HG02970 (cell line): ENCODE data around the gene MYO19.
"Not testable (repeated sequence)": the region's sequence is repeated elsewhere in the genome, so short reads cannot be mapped to it uniquely, and the experiment has no call there.

Experiments used
- ATAC-seq: cut with Tn5 transposase; IDR thresholded peaks from one replicate; pipeline ENCODE4 v1.9.1; 2021; ENCODE audit warnings: mild to moderate bottlenecking, moderate library complexity, moderate number of reproducible peaks; ENCODE audit not compliant: unreplicated experiment, low FRiP score

Gene MYO19

DNA sequence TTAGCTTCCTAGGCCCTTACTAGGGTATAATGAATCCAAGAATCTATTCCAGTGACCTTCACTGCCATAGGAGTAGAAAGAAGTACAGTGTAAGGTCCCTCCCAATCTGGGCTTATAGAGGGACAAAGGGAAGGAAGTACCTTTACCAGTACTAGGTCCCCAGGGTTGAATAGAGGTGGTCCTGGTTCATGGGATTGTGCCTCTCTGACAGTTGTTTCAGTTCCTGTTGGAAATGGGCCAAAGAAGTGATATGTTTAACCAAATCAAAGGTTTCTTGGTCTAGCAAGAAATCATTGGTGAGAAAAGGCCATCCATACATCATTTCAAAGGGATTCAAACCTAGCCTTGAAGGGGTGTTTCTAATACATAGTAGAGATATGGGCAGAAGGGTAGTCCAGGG, 64.2 kb downstream of the MYO19 start:
- ATAC-seq, result no peak

DNA sequence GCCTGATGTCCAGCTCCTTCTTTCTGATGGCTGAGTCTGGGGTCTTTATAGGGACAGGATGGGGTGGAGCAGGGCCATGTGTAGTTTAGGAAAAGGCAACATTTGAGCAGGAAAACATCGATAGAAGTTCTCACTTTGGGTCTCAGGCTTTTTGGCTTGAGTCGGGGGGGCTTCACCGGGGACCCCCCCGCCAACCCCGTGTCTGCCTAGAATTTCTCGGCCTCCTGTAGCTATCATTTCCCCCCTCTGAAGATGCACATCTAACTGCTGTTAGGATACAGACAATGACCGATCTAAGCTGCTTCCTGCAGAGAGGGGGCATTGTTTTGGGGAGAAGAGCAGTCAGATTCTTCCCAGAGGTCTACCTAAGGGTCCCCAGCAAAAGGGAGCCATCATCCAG, 64.9 kb downstream of the MYO19 start:
- no peak for ATAC-seq

DNA sequence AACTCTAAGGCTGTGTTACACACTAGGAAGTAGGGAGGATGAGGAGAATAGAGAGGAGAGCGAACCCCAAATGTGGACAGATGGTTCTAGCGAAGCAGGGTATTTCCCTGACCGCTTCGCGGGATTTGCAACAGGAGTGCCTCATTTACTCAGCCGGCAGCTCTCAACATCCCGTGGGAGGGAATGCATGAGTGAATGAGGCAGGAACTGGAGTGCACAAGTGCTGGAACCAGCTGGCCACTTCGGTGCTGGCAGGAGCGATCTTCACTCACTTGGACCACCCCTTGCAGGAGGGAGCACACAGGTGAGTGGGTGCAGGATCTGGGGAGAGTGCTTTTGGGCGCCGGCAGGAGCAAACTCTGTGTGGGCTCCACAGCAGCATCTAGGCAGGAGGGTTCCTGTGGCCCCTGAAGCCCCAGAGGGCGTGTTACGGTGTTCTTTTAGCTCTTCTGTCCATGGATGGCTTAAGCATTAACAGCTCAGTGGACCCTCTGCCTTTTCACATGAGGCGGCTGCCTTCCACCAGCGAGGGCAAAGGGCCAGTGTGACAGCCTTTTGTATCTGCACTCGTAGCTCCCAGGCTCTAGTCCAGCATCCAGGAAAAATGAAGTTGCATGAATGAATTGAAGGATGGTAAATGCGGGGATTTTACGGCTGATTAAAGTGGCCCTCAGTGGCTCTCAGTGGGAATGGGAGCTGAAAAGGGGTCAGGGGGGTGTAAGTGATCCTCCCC, 65.6 kb downstream of the MYO19 start:
- no peak for ATAC-seq

DNA sequence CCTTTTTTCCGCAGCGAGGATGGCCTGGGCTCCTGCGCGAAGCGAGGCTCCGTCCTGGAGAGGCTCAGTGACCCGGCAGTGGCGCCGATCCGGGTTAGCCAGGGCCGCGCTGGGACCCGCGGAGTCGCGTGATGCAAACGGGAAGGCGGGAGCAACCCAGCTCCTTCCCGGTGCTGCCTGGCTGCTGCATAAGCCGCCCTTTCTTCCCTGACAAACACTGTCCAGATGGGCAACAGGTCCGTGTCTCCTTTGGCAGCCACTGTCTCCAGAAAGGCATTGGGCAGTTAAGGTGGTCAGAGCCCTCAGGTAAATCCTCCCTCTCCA, 69.9 kb downstream of the MYO19 start:
- ATAC-seq, result no peak

DNA sequence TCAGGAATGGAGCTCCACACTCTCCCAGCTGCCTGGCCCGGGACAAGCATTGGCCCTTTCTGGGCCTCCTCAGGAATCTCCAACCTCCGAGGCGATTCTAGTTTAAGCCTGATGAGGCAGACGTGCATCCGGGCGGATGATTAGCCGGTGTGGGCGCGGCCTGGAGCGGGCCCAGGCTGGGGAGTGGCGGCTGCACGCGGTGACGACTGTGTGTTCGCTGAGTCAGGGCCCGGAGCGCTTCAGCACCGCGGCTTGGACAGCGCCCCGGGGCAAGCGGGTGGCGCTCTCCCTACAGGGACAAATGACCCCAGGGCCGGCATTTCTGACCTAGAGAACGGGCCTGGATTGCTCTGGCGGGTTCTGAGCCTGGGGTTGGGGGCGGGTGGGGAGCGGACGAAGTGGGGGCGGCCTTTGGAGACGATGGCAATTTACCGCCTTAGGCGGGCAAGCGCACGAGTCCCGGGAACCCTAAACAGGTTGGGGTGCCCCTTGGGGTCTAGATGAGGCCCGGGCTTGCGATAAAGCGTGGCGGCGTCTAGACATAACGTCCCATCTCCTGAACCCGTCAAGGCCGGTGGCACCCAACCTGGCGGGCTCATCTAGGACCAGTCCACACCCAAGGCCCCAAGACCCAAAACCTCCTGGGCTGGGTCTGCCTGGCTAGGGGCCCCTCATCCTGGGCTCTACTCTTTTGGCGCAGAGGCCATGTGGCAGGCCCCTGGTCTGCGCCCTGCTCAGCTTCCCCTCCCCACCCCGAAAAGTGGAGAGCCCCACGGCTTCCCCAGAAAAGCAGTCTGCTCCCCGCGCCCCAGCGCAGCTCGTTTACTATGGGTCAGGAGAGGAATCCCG, 70.5 kb downstream of the MYO19 start:
- ATAC-seq, result no peak

DNA sequence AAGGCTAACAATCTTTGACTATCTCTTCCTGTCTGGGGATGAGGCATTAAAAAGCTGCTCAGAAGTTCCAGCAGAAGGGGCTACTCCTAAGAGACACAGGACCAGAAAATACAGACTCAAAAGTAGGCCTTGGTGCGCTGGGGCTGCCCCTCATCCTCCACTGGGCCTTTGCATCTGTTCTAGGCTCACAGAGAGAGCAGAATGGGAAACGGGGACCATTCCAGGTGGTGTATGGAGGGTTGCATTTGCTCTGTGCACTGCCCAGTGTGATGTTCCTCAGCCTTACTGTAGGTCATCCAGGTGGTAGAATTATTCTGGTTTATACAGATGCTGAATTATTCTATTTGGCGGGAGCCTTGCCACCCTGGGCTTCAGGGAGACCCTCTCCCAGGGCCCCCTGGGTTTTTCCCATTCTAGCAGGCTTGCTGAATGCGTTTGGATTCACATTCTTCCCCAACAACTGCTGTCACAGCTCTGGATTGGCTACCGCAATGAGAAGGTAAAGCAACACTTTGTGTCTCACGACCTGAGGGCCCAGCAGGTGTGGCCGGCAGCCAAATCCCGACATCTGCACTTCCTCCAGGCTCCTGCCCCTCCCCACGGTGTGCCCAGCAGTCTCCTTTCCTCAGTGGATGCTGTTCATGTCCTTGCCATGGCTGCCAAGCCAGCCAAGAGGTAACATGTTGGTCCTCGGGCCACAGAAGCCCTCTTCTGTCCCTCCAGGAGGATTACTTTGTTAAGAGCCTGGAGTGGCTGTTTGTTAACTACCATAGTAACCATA, 73.1 kb downstream of the MYO19 start:
- no peak for ATAC-seq

DNA sequence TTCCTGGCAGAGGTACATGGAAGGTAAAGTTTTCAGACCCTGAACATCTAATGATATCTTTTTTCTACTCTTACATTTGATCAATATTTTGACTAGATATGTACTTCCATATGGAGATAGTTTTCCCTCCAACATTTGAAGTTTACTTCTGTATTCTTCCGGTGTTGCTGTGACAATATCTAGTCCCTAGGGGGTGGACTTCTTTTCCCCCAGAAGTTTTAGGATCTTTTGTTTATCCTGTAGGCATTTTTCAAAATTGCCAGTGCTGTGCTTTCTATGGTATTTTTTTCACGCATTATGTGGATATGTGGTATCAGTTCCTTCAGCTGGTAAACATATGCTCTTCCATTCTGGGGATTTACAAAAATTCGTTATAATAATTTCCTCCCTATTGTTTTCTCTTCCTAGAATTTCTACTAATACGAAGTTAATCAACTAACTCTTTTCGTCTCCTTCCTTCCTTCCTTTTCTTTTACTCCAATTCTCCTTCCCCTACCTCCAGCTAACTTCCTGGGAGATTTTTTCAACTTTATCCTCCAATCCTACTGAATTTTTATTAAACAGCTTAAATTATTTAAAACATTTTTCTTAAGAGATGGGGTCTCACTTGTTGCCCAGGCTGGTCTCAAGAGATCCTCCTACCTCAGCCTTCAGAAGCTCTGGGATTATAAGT, 74.3 kb downstream of the MYO19 start:
- no peak for ATAC-seq

DNA sequence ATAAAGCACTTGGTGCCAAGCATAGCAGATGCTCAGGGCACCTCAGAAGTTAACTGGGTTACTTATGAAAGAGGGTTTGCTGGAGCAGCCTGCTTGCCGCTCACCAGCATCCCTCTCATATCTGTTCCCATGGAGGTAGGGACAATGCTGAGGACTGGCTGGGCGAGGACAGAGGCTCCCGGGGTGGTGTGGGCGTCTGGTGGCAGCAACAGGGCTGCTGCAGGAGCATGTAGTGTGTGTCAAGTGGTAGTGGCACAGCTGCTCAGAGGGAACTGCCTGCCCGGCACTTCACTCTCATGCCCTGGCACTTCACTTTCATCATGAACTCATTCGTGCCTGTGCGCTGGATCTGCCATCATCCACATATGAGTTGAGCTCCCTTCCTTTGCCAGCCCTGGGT, 75.1 kb downstream of the MYO19 start:
- ATAC-seq, result no peak

DNA sequence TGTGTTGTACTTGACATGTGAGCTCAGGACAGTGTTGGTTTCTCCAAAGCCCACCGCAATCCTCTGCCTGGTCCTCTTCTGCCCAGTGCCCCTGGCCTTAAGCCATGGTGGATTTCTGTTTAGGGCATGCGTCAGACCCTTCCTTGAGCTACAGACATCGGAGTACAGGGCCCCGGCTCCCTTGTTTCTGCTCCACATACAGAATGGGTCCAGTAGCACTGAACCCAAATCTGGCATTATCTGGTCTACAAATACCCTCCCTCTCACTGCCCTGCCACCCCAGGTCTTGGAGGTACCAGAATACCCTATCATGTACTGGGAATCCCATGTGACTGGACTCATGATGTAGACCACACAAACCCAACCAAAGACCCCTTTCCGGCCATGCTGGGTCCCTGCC, 75.6 kb downstream of the MYO19 start:
- ATAC-seq, result no peak

DNA sequence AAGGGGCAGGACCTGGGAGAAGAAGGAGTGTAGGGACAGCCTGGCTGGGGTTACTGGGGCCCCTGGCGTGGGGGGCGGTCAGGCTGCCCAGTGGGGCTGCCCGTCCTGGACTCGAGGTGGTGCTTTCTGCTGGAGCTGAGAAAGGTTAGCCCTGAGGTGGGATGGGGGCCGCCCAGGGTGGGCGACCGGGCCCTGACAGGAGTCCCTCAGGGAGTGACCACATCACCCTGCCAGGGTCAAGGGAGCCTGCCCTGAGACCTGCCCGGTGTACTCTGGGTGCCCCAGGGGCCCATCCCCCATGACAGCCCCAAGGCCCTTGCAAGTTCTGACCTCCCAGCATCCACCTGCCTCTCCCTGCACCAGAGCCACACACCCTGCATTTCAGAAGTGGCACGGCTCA, 77.0 kb downstream of the MYO19 start:
- ATAC-seq, result not testable (repeated sequence)

DNA sequence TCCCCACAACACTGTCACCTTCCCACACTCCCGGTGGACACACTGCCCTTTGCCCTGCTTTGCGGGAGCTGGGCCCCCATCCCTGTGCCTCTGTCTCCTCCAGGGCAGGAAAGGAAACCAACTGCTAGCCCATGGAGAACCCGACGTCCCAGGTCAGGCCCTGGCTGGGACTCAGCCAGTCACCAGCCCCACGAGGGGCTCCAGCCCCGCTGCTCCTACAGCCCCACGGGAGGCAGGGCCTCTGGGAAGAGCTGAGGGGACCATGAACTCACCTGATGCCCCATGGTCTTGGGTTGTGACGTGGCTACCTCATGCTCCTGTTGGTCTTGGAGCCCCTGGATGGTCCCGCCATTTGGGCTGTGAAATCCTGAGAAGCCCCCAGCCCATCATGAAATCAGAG, 81.8 kb downstream of the MYO19 start:
- ATAC-seq, result not testable (repeated sequence)

DNA sequence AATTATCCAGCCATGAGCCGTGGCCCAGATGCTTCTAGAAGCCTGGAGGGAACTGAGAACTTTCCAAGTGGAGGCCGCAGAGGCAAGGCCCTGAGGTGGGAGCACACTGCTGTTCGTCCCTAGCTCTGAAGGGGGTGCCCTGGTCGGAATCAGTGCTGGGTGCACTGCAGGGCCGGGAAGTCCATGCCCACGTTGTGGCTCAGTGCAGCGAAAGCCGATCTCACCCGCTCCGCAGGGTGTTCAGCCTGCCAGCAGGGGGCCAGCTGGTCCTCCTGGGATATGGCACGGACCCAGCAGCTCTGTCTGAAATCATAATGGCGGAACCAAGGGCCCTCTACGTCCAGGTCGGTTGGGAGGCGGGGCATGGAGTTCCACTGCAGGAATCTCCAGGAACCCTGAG, 84.7 kb downstream of the MYO19 start:
- ATAC-seq, result not testable (repeated sequence)
